ENCODE data around the gene DDRGK1.
"Not testable (repeated sequence)": the region's sequence is repeated elsewhere in the genome, so short reads cannot be mapped to it uniquely, and the experiment has no call there.

Gene DDRGK1

GRCh38 chr20:3190681-3191111 lies 13.8 kb downstream of the DDRGK1 start:
- Histone ChIP-seq H3K27me3 (no peaks in the 10 kb centered on the region), H3K36me3 (peaks cover 51 to 76% (median 65%) of the 10 kb centered on the region in 3 donors), H3K27ac (no peak overlapping the region), H3K4me1 (no peaks in the 10 kb centered on the region), H3K9me3 (no peaks in the 10 kb centered on the region), H3K4me3 (no peak overlapping the region)
- DNase-seq = no peak
- no peak for TF ChIP-seq CTCF (IDR thresholded peaks at IDR 0.05)
- intact Hi-C loops (cut with DNase I; ENCODE audit: low total_unique reads) = no loop called here

GRCh38 chr20:3189561-3190131 lies 14.8 kb downstream of the DDRGK1 start:
- intact Hi-C loops (cut with DNase I; ENCODE audit: low total_unique reads) = no loop called here
- H3K36me3 ChIP-seq = peaks cover 41 to 66% (median 55%) of the 10 kb centered on the region in 3 donors
- no peaks in the 10 kb centered on the region for H3K27me3 ChIP-seq
- TF ChIP-seq CTCF (IDR thresholded peaks at IDR 0.05) = no peak
- no peak overlapping the region for H3K4me3 ChIP-seq
- H3K4me1 ChIP-seq = no peaks in the 10 kb centered on the region
- no peak overlapping the region for H3K27ac ChIP-seq
- no peak for DNase-seq
- no peaks in the 10 kb centered on the region for H3K9me3 ChIP-seq

GRCh38 chr20:3188823-3189413 lies 15.6 kb downstream of the DDRGK1 start:
- H3K27ac ChIP-seq = no peak overlapping the region
- H3K4me3 ChIP-seq = no peak overlapping the region
- H3K4me1 ChIP-seq = no peaks in the 10 kb centered on the region
- TF ChIP-seq CTCF (IDR thresholded peaks at IDR 0.05) = no peak
- peaks cover 34 to 58% (median 48%) of the 10 kb centered on the region in 3 donors for H3K36me3 ChIP-seq
- no peaks in the 10 kb centered on the region for H3K9me3 ChIP-seq
- no peaks in the 10 kb centered on the region for H3K27me3 ChIP-seq
- no peak for DNase-seq
- intact Hi-C loops (cut with DNase I; ENCODE audit: low total_unique reads) = no loop called here

GRCh38 chr20:3187861-3188260 lies 16.6 kb downstream of the DDRGK1 start:
- intact Hi-C loops (cut with DNase I; ENCODE audit: low total_unique reads); H3K27ac ChIP-seq; H3K9me3 ChIP-seq; H3K4me1 ChIP-seq; H3K4me3 ChIP-seq; H3K27me3 ChIP-seq; DNase-seq: not testable (repeated sequence)
- peaks cover 23 to 48% (median 37%) of the 10 kb centered on the region in 3 donors for H3K36me3 ChIP-seq

GRCh38 chr20:3183896-3184612 lies 20.4 kb downstream of the DDRGK1 start:
- no peak for DNase-seq
- TF ChIP-seq CTCF (IDR thresholded peaks at IDR 0.05) = no peak
- intact Hi-C loops (cut with DNase I; ENCODE audit: low total_unique reads) = no loop called here

GRCh38 chr20:3182429-3182828 lies 22.1 kb downstream of the DDRGK1 start:
- H3K27me3 ChIP-seq; H3K27ac ChIP-seq; H3K4me1 ChIP-seq; H3K9me3 ChIP-seq; DNase-seq; intact Hi-C loops (cut with DNase I; ENCODE audit: low total_unique reads); H3K36me3 ChIP-seq; H3K4me3 ChIP-seq: not testable (repeated sequence)

More at GRCh38 chr20:3183896-3184612, 20.4 kb downstream of the DDRGK1 start:
- H3K4me3 ChIP-seq = no peak overlapping the region
- H3K4me1 ChIP-seq = no peaks in the 10 kb centered on the region
- H3K27me3 ChIP-seq = no peaks in the 10 kb centered on the region
- H3K36me3 ChIP-seq = peaks cover 0 to 10% (median 0%) of the 10 kb centered on the region in 3 donors
- H3K27ac ChIP-seq = no peak overlapping the region
- no peaks in the 10 kb centered on the region for H3K9me3 ChIP-seq

Data from tibial artery (tissue), 4 donors.